Bronchus fibroblast of lung (primary cell): ENCODE results near the gene KLKB1. TPM values are rescaled to one million over a fixed set of nuclear protein-coding genes. Genes with fewer than 3 reads are reported as not detected.

Experiments used
- total RNA-seq: library from RNA; depleted of rRNA; stranded (reverse); fragments of >200 nt; gene quantifications from 2 replicates; pipeline ENCODE4 v1.2.3, GENCODE V29; 2015

Gene KLKB1
- not detected in 2 replicates for total RNA-seq

DNA sequence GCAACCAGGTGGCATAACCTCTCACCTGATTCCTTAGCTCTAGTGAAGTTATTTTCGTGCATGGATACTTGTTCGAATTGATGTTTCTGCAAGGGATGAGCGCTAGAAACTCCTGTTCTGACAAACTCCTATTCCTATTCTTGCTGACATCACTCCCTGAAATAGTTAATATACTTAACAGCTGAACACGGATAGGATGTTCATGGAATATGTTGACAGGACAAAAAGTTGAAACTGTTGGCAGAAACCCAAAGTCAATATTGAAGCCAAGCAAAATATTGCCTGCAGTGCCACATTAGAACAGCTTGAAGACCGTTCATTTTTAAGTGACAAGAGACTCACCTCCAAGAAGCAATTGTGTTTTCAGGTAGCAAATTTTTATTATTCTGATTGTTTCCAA, at the start of gene KLKB1:
TSS of gene KLKB1 (plus strand) at position 287 of the 400 bp plus-strand sequence. CDS start 689 bp downstream, outside the sequence.

DNA sequence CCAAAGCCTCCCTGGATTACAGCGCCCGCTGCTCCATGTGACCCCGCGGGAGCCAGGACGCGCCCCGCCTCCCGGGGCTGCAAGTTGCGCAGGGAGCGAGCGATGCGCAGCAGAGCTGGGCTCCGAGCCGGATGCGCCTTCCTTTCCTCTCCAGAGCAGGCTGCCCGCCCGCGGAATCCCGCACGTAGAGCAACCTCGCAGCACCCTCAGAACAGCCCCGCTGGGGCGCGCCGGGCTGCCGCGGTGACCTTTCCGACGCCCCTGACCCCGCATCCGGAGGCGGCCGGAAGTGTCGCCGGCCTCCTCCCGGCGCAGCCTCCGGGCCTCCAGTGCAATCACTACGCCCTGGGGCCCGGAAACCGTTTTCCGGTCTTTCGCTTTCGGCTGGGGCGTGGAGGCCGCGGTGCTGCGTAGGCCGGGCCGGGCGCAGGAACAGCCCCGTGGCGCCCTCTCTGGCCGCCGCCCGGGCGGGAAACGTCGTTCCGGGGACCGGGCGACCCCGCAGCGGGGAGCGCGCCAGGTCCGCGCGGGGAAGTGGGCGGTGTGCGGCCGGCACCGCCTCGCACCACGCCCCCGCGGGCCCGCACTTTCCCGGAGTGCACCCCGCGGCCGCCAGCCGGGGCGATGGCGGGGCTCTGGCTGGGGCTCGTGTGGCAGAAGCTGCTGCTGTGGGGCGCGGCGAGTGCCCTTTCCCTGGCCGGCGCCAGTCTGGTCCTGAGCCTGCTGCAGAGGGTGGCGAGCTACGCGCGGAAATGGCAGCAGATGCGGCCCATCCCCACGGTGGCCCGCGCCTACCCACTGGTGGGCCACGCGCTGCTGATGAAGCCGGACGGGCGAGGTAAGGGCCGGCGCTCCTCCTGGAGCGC, 35.9 kb upstream of the KLKB1 start, which contains the start of gene CYP4V2:
TSS of gene CYP4V2 (plus strand) at position 368 of the 866 bp plus-strand sequence. CDS start at position 625, 257 bp downstream.

DNA sequence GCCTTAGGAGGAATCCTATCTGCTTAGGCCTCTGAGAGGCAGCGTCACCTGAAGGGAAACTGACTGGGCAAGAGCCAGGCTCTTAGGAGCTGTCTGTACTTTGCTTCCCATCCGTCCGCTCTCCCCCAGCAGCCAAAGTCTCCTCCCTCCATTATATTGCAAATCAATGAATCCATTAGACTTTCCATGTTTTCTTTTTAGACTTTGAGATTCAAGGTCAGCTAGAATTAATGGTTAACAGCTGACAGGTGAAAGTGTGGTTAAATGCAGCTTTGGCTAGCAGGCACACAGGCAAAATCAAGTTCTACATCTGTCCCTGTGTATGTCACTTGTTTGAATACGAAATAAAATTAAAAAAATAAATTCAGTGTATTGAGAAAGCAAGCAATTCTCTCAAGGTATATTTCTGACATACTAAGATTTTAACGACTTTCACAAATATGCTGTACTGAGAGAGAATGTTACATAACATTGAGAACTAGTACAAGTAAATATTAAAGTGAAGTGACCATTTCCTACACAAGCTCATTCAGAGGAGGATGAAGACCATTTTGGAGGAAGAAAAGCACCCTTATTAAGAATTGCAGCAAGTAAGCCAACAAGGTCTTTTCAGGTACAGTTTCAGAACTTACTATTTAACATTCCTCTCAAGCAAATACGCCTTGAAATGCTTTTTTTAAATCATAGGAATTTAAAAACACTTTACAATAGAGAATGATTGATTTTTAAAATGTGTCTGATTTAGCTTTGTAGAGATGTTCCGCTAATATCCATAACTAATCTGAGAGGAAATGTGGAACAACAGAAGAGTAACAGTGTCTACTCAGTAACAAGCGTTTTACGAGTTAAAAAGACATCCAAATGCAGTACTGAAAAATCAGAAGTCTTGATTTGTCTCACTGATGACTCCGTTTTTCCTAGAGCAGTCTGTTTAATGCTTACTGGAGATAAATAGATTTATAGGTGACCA, 38.7 kb downstream of the KLKB1 start, which contains the start of gene F11:
TSS of gene F11 (plus strand) at position 507 of the 970 bp plus-strand sequence. CDS start 948 bp downstream, outside the sequence.

Other genes starting within 250 kb of the KLKB1 start
- 1.0 and 1.5 TPM in 2 replicates for gene TLR3, start 158.4 kb upstream of the KLKB1 start, total RNA-seq
- gene FAM149A, start 122.8 kb upstream of the KLKB1 start, total RNA-seq = 2.1 and 3.2 TPM in 2 replicates
- gene CYP4V2, start 35.9 kb upstream of the KLKB1 start, total RNA-seq = 4.2 and 5.4 TPM in 2 replicates
- gene F11, start 38.7 kb downstream of the KLKB1 start, total RNA-seq = not detected in 2 replicates